ENCODE results near the gene CACNA2D3.
"Not testable (repeated sequence)": the region's sequence is repeated elsewhere in the genome, so short reads cannot be mapped to it uniquely, and the experiment has no call there.

Gene CACNA2D3

DNA sequence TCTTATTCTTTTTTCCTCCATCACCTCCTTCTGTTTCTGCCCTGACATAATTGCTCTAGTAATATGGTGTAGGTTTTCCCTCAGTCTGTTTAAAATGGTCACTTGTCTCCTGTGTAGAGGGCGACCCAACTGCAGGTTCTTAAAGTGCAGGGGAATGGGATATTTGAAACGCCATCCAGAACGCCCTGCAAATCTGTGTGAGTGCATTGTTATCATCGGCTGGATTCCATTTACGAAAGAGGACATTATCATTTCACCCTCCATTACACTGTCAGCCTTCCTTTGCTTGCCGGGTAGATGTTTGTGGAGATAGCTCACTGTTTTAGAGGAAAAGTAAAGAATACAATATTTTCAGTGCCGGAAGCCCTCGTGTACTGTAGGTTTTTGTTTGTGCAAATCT is 451.5 kb downstream of the CACNA2D3 start:
- no peak for DNase-seq (ENCODE audit: low read depth)

DNA sequence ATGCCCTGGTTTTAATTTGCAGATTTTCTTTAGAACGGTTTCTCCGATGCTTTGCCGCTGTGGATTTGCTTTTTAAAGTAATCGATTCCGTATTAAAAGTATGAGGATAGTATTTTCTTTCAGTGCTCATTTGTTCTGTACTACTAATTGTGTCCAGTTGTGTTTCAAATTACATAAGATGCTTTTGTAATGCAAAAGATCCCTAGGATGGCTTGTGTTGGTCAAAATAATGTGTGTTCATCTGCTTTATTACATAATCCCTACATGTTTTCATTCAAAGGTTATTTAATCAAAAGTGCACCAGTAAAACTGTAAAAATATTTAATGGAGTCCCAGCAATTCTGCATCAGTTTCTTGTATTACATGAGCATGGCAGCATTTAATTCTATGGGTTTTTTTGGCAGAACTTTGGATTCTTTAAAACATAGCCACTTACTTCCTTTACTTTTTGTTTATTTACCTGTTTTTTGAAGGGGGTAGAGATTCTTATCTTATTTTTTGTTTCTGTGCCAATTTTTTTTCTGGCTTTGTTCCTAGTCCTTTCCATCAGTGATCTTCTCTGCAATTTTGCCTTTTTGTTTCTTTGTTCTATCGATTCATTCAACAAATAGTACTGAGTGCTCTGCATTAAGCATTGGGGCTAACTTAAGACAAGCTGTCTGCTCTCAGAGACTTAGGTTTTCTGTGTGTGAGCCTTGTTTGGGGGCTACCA is 452.7 kb downstream of the CACNA2D3 start:
- DNase-seq (ENCODE audit: low read depth) = no peak

DNA sequence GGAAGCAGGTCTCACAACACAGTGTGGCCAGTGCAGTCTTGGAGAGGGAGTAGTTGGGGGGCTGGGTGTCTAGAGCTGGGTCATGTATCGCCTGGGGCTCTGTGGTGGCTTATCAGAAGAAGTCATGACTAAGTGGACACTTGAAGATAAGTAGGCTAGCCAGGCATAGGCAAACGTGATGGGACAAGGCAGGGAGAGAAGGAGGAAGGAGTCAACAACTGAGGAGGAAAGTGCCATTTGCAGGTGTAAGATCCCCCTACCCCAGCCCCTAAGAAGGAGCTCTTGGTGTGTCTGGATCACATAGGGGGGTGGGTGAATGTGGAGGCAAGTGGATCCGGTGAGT is 453.2 kb downstream of the CACNA2D3 start:
- no peak for DNase-seq (ENCODE audit: low read depth)

DNA sequence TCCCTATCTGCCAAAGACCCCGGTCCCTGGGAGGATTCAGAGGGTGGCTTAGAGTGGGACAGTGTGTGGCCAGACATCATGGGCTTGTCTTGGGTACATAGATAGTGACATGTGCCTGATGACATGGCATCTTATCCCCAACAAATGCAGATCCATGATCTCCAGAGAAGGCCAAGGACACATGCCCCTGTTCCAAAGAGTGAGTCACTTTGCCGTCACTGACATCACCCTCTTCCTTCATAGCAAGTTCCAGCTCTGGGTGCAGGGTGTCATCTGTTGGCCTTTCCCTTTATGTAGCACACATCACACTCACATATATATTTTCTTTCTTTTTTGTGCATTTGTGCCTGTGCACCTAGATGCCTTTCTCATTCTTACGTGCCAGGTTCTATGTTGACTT is 455.0 kb downstream of the CACNA2D3 start:
- no peak for DNase-seq (ENCODE audit: low read depth)

DNA sequence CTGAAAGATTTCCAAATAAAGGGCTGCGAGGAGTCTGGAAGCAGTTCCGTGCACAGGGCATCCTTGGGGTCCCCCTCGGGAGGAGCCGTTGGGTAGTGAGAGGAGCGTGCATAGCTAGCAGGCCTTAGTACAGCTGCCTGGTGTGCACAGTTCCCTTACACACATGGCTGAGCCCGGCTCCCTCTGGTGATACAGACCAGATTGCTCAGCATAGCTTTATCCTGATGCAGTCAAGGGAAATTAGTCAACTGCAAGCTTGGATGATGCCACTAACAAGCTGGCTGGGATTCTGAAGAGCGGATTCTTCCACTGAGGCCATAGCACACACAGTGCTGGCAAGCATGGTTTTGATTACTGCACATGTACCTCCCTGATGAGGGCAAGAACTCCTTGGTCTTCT is 456.1 kb downstream of the CACNA2D3 start:
- DNase-seq (ENCODE audit: low read depth) = no peak

DNA sequence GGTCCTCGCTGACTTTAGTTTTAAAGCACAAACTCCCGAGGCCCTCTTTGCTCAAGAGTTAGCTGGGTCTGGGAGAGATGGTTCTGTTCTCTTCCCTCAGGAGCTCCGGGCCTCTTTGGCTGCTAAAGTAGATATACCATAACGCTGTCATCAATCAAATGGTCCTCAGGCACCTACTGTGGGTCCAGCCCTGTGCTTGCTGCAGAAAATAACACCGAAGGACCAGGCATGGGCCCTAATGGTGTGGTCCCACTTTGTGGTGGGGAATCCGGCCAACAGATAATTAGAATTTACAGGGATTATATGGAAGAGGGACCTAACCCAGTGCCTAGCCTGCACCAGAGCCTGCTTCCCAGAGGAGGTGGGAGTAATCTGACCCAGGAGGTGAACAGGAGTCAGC is 458.1 kb downstream of the CACNA2D3 start:
- DNase-seq (ENCODE audit: low read depth) = no peak

DNA sequence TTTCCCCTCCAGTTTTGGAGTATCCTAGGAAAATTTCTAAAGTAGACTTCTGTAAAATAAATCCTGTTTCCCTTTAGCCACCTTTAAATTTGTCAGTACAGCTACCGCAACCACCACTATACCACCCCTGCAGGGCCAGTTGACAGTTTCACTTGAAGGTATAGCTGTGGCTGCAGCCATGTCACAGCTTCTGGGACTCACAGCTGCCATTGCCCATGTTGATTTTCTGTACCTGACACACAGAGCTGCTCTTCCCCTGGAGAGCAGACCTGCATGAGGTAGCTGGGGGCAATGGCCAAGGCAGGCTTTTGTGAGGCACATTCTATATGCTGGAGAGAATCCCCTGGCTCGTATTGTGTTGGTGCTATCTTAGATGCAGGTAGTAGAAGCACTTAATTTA is 460.1 kb downstream of the CACNA2D3 start:
- DNase-seq (ENCODE audit: low read depth) = no peak

DNA sequence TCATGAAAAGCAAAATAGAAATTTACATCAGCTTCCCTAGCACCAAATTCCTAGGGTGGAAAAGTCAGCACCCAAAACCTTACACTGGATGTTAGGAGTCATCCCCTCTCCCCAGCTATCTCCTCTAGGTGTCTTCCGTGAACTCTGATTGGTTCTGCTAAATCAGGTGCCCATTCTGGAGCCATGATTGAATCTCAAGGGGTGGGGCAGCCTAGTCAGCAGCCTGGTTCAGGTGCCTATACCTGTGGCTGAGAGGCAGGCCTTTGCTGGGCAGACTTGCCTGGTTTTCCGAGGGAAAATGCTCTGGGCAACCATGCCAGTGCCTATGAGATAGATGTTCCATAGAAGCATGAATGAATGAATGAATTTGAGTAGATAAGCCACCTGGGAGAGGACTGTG is 468.8 kb downstream of the CACNA2D3 start:
- DNase-seq (ENCODE audit: low read depth) = no peak

DNA sequence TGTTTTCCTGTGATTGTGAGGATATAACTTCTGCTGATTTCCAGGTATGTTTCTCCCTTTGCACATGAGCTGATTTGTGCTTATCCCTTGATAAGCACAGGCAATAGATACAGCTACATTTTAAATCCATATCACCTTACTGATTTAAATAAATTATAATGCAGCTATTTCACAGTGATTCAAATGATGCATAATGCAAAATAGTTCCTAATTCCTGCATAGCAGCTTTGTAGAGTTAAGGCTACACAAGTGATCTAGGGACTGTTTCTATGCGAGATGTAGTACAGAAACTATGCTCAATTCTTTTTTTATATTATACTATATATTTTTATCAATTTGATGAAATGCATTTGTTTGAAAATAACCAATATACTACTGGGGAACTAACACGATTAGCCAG is 471.3 kb downstream of the CACNA2D3 start:
- no peak for DNase-seq (ENCODE audit: low read depth)

DNA sequence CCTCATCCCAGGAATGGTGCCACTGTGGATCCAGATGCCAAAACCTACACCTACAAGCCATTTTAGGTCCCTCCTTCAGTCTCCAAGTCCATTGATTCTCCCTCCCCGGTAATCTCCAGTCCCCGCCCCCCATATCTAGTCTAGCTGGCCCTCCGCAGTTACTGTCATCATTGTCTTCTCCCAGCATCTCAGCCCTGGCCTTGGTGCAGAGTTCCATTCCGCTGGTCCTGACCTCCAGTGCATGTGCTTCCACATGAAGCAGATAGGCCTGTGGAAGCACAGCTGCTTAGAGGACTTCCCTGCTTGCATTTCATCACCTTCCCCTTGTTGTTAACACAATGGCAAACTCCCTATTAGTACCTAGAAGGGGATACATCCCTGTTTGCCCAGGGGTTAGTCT is 473.7 kb downstream of the CACNA2D3 start:
- no peak for DNase-seq (ENCODE audit: low read depth)

DNA sequence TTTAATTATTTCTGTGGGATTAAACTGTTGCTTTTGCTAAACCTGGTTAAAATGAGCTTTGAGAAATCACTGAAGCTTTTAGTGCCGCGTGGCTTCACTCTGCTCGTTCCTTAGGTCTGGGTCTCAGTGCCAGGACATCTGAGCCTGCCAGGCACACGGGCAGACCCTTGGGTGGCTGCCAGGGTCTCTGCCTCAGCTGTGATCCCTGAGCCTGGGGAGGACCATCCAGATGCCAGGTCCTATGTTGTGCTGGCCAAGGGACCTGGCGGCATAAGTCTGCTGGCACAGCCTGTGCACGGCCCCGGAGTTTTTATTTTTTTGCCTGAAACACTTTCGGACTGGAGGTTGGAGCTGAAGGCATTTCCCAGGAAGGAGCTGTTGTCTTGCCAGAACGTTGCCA is 477.4 kb downstream of the CACNA2D3 start:
- no peak for DNase-seq (ENCODE audit: low read depth)

DNA sequence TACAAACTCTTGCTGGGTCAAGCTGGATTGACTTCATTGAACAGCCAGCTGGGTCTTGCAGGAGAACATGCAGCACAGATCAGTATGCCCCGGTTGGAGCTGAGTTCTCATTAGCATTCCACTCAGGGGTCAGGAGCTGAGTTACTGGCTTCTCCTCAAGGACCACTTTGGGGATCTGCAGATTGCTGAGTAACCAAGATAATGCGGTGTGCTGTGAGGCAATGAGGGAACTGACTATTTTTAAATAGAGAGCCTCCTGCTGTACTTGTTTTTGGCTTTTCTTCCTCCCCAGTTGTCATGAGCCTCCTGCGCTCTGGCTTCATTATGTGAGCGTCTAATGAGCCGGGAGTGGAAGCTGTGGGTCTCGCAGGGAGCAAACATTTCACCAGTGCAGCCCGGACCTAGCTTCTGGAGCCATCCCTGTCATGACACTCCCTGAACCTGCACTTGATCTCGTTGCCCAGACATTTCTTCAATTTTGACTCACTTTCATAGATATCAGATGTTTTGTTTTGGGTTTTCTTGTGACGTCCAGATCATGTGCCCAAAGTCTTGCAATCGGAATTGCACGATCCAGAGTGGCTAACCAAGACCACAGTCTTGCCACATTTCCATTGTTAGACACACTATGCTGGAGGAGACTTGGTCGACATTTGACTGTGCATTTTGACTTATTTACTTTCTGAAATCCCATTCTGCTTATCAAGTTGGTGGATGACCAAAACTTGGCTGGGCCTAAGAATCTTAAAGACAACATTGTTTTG is 478.3 kb downstream of the CACNA2D3 start:
- no peak for DNase-seq (ENCODE audit: low read depth)

DNA sequence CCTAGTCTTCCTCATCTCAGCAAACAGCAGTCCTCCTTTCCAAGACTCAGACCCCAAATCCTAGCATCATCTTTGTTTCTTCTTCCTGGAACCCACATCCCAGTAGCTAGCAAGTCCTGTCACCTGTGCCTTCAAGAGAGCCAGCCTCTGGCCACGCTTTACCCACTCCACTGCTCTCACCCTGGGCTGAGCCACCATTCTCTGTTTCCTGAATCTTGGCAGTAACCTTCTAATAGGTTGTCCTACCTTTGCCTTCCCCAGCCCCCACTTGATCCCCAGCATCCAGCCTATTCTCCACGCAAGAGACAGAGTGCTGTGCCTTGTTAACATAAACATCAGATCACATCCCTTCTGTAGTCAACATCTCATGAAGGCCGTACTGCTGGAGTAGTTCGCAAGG is 482.1 kb downstream of the CACNA2D3 start:
- DNase-seq (ENCODE audit: low read depth) = no peak

DNA sequence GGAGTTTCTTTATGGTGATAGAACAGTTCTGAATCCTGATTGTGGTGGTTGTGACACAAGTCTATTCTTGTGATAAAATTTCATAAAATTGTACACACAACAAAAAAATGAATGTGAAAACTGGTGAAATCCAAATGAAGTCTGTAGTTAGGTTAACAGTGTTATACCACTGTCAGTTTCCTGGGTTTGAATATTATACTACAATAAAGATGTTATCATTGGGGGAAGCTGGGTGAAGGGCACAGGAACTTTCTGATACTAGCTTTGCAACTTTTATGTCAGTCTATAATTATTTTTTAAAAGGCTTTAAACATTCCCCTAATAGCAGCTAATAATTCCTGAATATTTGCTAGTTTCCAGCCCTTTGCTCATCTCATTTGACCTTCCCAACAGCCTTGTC is 485.7 kb downstream of the CACNA2D3 start:
- DNase-seq (ENCODE audit: low read depth) = no peak

DNA sequence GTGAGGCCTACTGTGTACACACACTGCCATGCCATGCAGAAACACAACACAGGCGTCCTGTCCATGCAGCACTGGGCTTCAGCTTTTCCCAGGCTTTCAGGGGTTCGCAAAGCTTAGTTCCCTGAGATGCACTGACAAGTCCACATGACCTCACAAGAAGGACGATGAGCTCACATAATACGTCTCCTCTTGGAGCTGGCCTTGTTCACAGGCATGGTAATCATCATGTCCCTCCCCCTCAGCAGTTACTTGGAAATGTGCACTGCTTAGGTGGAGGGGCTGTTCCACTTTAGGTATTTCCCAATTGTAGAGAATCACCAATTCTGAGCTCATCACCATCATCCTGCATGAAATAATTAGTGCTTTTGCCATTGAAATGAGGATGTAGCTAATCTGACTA is 496.7 kb downstream of the CACNA2D3 start:
- DNase-seq (ENCODE audit: low read depth) = no peak

DNA sequence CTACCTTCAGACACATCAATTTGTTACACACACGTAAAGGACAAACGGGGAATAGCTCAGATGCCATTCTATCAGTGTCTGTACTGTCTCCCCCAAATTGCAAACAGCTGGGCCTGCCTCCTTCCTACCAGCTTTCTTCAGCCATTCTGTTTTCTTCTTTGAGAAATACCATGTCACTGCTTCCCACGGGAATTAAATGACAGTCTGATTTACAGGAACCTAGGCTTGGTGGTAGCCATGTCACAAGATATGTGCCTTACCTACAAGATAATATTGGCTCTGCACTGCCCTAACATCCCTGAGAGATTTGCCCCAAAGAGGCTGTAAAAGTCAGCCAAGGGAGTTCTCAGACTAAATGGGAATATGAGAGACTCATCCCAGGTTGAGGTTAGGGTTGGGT is 497.2 kb downstream of the CACNA2D3 start:
- no peak for DNase-seq (ENCODE audit: low read depth)

DNA sequence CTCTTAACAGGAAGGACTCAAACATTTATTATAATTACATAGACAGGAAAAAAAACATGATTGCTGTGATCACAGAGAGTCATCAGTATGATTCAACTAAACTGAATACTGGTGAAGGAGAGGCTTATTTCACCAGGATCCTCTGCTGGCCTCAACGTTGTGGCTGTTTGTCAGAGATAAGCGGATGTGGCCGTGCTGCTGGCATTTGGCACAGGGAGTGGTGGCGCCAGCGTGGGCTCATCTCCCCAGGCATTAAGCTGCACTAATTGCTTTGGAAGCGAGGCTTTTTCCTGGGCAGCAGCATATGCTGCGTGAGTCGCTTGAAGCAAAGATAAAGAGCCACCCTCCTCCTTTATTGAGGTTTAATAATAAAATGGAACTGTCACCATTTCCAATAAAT is 498.8 kb downstream of the CACNA2D3 start:
- no peak for DNase-seq (ENCODE audit: low read depth)

DNA sequence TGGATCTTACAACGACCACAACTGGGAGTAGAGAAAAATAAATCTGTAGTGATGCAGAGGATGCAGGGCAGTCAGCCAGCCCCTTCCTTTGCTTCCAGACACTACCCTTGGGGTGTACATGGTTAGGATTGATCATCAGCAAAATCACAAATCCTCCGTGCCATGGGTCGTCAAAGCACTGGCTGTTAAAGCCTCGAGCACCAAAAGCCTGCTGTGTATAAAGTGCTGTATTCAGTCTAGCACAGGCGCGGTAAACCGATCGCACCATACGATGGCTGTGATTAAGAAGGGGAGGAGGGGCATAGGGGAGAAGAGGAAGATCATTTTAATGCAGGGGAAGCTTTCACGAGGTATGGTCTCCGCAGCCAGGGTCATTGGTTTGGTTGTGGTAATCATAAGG is 500.3 kb downstream of the CACNA2D3 start:
- no peak for DNase-seq (ENCODE audit: low read depth)

DNA sequence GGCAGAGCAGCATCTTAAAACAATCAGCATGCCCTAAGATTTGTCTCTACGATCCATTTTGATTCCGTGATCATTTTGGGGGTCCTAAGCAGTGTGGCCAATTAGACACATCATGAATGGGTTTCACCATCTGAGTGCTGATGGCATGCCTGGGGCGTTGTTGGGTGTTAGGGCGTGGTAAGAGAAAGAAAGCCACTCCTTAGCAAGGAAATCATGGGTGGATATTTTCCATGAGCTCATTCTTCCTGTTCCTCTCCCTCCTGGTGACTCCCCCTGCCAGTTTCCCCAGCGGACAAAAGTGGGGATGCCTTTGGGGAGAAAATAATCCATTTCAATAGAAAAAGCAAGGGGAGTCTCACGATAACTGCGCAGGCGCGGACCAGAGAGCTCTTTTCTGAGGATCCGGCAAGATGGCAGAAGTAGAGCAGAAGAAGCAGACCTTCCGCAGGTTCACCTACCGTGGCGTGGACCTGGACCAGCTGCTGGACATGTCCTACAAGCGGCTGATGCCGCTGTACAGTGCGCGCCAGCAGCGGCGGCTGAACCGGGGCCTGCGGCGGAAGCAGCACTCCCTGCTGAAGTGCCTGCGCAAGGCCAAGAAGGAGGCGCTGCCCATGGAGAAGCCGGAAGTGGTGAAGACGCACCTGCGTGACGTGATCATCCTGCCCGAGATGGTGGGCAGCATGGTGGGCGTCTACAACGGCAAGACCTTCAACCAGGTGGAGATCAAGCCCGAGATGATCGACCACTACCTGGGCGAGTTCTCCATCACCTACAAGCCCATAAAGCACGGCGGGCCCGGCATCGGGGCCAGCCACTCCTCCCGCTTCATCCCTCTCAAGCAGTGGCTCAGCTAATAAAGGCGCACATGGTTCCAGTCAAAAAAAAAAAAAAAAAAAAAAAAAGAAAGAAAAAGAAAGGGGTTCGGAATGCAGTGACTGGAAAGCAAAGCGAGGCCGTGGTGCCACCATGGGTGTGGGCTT is 503.7 kb downstream of the CACNA2D3 start:
- no peak for DNase-seq (ENCODE audit: low read depth)

DNA sequence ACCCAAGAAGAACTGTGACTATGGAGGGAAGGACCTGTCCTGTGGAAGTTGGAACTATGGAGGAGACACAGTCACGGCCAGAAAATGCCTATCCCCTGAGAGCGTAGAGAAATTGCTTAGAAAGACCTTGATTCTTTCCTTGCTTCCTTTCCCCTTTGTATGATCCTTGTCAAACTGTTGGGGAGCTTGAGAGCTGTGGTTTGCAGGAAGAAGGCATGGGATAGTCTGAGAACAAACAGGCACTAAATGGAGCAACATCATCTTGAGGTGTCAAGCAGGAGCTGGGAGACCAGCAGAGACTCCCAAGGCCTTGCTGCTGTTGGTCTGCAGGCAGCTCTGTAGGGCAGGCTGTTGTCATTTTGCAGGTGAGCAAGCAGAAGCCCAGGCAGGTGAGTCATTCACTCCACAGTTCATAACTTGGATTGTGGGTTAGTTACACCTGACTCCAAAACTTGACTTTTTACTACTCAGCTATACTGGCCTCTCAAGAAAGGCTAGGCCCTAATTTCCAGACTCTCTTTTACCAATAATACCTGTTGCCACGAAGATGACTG is 506.6 kb downstream of the CACNA2D3 start:
- no peak for DNase-seq (ENCODE audit: low read depth)

DNA sequence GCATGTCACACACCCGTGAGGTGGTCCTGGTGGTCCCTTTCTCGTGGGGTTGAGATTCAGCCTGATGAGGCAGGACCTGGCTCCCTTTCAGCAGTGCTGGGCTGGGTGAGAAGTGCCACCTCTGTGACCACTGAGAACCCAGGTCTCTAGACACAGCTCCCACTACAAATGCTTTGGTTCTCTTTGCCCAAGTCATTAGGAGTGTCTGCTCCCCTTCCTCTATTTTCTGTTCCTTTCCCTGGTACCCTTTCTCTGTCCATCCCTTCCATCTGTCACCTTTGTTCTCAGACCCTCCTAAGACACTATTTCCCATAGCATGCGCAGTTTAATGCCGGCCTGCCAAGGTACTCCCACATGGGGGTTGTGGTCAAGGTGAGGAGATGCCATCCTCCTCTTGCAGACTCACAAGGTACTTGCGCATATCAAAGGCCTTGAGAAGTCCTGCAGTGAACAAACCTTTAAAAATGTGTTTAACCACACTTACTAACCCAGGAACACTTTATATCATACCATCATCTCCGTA is 507.8 kb downstream of the CACNA2D3 start:
- no peak for DNase-seq (ENCODE audit: low read depth)

DNA sequence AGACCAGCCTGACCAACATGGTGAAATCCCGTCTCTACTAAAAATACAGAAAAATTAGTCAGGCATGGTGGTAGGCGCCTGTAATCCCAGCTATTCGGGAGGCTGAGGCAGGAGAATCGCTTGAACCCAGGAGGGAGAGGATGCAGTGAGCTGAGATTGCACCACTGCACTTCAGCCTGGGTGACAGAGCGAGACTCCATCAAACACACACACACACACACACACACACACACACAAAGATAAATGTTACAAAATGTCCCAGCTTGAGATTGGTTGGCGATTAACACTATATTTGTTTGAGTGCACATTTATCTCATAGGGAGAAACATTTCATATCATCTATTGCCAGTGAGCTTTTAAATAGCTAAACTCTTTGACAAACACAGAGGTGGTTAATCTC is 508.6 kb downstream of the CACNA2D3 start:
- not testable (repeated sequence) for DNase-seq (ENCODE audit: low read depth)
